Right atrium auricular region (tissue), 2 donors: ENCODE measurements around the gene RNF175. TPM values are rescaled to one million over a fixed set of nuclear protein-coding genes. Genes with fewer than 3 reads are reported as not detected.
A peak's percentile ranks its signal among the peaks of the same experiment; 100 is the strongest.
"Not testable (repeated sequence)": the region's sequence is repeated elsewhere in the genome, so short reads cannot be mapped to it uniquely, and the experiment has no call there.

Experiments used
- DNase-seq: peaks from one replicate; pipeline ENCODE4 v3.0.0-alpha.2; 2019; ENCODE audit warnings: low spot score
- H3K27ac ChIP-seq, 2 donors: fragments of 200-600 bp; sonication (generic); 1 replicate in 1 of 2; 2 replicates in 1 of 2; pipeline ENCODE4 v1.5.1; 2016 to 2019
- H3K27me3 ChIP-seq, 2 donors: fragments of 200-600 bp; sonication (generic); one replicate each; pipeline versions ENCODE4 v1.5.1 to v1.6.0; 2017 to 2019
- H3K36me3 ChIP-seq: fragments of 200-600 bp; sonication (generic); one replicate; pipeline ENCODE4 v1.5.1; 2016
- H3K4me1 ChIP-seq, 2 donors: fragments of 200-600 bp; sonication (generic); one replicate each; pipeline versions ENCODE4 v1.5.1 to v1.6.0; 2017 to 2019
- H3K4me3 ChIP-seq, 2 donors: fragments of 200-600 bp; sonication (generic); 1 replicate in 1 of 2; 2 replicates in 1 of 2; pipeline ENCODE4 v1.5.1; 2017 to 2019; ENCODE audit warnings: mild to moderate bottlenecking in 1 of 2, moderate library complexity in 1 of 2
- H3K9me3 ChIP-seq, 2 donors: fragments of 200-600 bp; sonication (generic); one replicate each; pipeline ENCODE4 v1.5.1; 2019
- total RNA-seq, 2 donors: library from RNA; depleted of rRNA; stranded (reverse); fragments of >200 nt; gene quantifications; one replicate each; pipeline ENCODE4 v1.1.0, GENCODE V29; 2016
- TF ChIP-seq, protein P1 (sequence below), 2 donors: fragments of 200-600 bp; sonication (generic); IDR thresholded peaks; one replicate each; pipeline ENCODE4 v1.5.1; 2019; ENCODE audit warnings: antibody characterized with exemption in 2 of 2

RNF175 gene
- total RNA-seq, 2 donors from 2014 or later = 5.3 to 10.2 TPM

DNA sequence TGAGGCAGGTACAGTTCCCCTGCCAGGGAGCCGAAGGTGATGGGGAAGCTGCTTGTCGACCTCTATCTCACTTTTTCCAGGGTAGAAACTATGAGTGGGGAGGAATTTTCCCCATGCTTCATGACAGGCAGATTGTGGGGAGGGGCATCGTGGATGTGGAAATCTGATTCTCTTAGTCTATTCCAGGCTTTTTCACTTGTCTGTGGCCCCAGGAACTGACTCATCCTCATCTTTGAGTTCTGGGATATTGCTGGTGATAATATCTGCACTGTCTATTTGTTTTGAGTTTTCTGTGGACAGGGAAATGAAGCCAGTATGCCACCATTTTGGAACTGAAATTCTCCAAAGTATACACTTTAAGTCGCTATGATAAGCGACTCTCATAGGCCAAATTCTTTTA is 83.3 kb downstream of the RNF175 start:
- H3K4me3 ChIP-seq = no peak overlapping the region
- H3K9me3 ChIP-seq = peaks cover 0 to 31% of the 10 kb centered on the region in 2 donors
- TF ChIP-seq, protein P1, sequence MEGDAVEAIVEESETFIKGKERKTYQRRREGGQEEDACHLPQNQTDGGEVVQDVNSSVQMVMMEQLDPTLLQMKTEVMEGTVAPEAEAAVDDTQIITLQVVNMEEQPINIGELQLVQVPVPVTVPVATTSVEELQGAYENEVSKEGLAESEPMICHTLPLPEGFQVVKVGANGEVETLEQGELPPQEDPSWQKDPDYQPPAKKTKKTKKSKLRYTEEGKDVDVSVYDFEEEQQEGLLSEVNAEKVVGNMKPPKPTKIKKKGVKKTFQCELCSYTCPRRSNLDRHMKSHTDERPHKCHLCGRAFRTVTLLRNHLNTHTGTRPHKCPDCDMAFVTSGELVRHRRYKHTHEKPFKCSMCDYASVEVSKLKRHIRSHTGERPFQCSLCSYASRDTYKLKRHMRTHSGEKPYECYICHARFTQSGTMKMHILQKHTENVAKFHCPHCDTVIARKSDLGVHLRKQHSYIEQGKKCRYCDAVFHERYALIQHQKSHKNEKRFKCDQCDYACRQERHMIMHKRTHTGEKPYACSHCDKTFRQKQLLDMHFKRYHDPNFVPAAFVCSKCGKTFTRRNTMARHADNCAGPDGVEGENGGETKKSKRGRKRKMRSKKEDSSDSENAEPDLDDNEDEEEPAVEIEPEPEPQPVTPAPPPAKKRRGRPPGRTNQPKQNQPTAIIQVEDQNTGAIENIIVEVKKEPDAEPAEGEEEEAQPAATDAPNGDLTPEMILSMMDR (IDR thresholded peaks at IDR 0.05) = no peak
- H3K27ac ChIP-seq = no peak overlapping the region
- H3K27me3 ChIP-seq = no peaks in the 10 kb centered on the region
- no peak for DNase-seq
- H3K4me1 ChIP-seq = no peaks in the 10 kb centered on the region
- no peaks in the 10 kb centered on the region for H3K36me3 ChIP-seq

DNA sequence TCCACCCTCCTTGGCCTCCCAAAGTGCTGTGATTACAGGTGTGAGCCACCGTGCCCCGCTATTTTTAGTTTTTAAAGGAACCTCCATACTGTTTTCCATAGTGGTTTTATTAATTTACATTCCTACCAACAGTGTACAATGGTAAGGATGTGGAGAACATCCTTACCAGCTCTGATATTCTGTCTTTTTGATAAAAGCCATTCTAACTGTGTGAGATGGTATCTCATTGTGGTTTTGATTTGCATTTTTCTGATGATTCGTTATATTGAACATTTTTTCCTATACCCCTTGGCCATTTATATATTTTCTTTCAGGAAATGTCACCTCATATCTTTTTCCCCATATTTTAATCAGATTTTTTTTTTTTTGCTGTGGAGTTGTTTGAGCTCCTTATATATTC is 90.0 kb downstream of the RNF175 start:
- no peaks in the 10 kb centered on the region for H3K27me3 ChIP-seq
- no peak overlapping the region for H3K4me3 ChIP-seq
- DNase-seq = no peak
- H3K9me3 ChIP-seq = peaks cover 0 to 14% of the 10 kb centered on the region in 2 donors
- H3K27ac ChIP-seq = no peak overlapping the region
- TF ChIP-seq, protein P1 (IDR thresholded peaks at IDR 0.05) = no peak
- H3K36me3 ChIP-seq = no peaks in the 10 kb centered on the region
- H3K4me1 ChIP-seq = no peaks in the 10 kb centered on the region

DNA sequence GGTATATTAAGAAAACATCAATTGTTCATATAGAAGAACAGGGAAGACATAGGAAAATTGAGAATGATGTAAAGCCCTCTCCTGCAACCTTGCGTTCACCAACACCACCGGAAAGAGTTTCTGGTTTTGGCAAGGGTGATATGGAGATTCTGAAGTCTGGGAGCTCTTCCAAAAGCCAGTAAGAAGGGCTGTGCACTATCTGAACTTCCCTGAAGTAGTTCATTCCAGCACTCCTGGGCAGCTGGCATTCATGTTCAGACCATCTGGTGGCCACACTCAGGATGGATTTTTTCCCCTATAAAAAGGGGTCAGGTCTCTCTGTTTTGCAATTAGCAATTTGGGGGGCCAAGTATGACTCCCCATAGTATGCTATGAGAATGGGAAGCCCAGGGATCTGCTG is 91.2 kb downstream of the RNF175 start:
- no peaks in the 10 kb centered on the region for H3K4me1 ChIP-seq
- H3K9me3 ChIP-seq = peaks cover 0 to 4% of the 10 kb centered on the region in 2 donors
- TF ChIP-seq, protein P1 (IDR thresholded peaks at IDR 0.05) = no peak
- H3K27ac ChIP-seq = no peak overlapping the region
- no peaks in the 10 kb centered on the region for H3K36me3 ChIP-seq
- H3K27me3 ChIP-seq = no peaks in the 10 kb centered on the region
- no peak overlapping the region for H3K4me3 ChIP-seq
- no peak for DNase-seq

DNA sequence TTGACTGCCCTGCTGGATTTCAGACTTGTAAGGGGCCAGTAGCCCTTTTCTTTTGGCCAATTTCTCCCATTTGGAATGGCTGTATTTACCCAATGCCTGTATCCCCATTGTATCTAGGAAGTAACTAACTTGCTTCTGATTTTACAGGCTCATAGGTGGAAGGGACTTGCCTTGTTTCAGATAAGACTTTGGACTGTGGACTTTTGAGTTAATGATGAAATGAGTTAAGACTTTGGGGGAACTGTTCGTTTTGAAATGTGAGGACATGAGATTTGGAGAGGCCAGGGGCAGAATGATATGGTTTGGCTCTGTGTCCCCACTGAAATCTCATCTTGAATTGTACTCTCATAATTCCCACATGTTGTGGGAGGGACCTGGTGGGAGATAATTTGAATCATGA is 93.3 kb downstream of the RNF175 start:
- H3K27me3 ChIP-seq, H3K4me1 ChIP-seq, H3K27ac ChIP-seq, H3K9me3 ChIP-seq, H3K4me3 ChIP-seq, DNase-seq, H3K36me3 ChIP-seq: not testable (repeated sequence)

DNA sequence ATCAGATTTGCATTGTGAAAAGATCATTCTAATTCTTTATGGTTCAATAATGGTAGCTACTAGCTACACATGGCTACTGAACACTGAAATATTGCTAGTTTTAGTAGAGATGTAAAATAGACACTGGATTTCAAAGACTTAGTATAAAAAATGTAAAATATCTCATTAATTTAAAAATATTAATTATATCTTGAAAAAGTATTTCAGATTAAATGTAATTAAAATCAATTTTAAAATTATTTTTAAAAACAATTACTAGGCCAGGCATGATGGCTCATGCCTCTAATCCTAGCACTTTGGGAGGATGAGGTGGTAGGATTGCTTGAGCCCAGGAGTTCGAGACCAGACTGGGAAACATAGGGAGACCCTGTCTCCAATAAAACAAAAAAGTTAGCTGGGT is 96.2 kb downstream of the RNF175 start:
- no peak for DNase-seq
- H3K9me3 ChIP-seq = no peaks in the 10 kb centered on the region
- peaks cover 0 to 4% of the 10 kb centered on the region in 2 donors for H3K4me1 ChIP-seq
- no peaks in the 10 kb centered on the region for H3K36me3 ChIP-seq
- no peak overlapping the region for H3K27ac ChIP-seq
- H3K27me3 ChIP-seq = no peaks in the 10 kb centered on the region
- TF ChIP-seq, protein P1 (IDR thresholded peaks at IDR 0.05) = no peak
- H3K4me3 ChIP-seq = no peak overlapping the region

DNA sequence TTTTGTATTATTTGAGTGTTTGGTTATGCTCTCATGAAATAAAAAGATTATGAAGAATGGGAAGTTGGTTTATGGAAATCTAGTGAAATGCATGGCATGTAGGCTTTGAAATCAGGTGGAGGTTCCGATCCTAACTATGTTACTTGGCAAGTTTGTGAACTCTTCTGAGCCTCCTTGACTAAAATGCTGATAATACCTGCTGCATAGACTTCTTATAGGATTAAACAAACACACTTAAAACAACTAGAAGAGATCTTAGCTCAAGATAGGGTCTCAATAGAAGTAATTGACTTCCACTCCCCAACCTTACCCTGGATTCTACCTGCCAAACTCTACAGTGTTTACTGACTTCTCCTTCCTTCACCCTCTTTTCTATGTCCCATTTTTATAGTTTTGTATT is 97.9 kb downstream of the RNF175 start:
- H3K36me3 ChIP-seq = no peaks in the 10 kb centered on the region
- H3K27ac ChIP-seq = peak overlapping the region in 1 of 2 donors; percentile 15
- DNase-seq = no peak
- peaks cover 0 to 4% of the 10 kb centered on the region in 2 donors for H3K4me1 ChIP-seq
- no peaks in the 10 kb centered on the region for H3K9me3 ChIP-seq
- no peaks in the 10 kb centered on the region for H3K27me3 ChIP-seq
- TF ChIP-seq, protein P1 (IDR thresholded peaks at IDR 0.05) = no peak
- H3K4me3 ChIP-seq = no peak overlapping the region
